Right kidney (tissue), 1 donor: Measurements from ENCODE around the gene C1orf174.

Source experiments
- DNase-seq: peaks from one replicate; pipeline ENCODE4 v3.0.0-alpha.2; 2016

The C1orf174 gene

GRCh38 chr1:3895279-3895950 lies 4.7 kb downstream of the C1orf174 start:
- no peak for DNase-seq

- no peak for DNase-seq
Measured at GRCh38 chr1:3894626-3895278, 5.3 kb downstream of the C1orf174 start.

- no peak for DNase-seq
Measured at GRCh38 chr1:3893190-3893589, 6.9 kb downstream of the C1orf174 start.

- DNase-seq: no peak
Measured at GRCh38 chr1:3892748-3893147, 7.3 kb downstream of the C1orf174 start.

GRCh38 chr1:3891329-3891865 lies 8.7 kb downstream of the C1orf174 start:
- no peak for DNase-seq

GRCh38 chr1:3890389-3891328 lies 9.4 kb downstream of the C1orf174 start:
- DNase-seq: no peak

- DNase-seq: no peak
Measured at GRCh38 chr1:3889936-3890335, 10.1 kb downstream of the C1orf174 start.

- DNase-seq: no peak
Measured at GRCh38 chr1:3888301-3888700, 11.8 kb downstream of the C1orf174 start.

GRCh38 chr1:3886691-3887090 lies 13.4 kb downstream of the C1orf174 start:
- no peak for DNase-seq

GRCh38 chr1:3886106-3886670 lies 13.9 kb downstream of the C1orf174 start:
- no peak for DNase-seq

GRCh38 chr1:3885611-3886010 lies 14.5 kb downstream of the C1orf174 start:
- DNase-seq: no peak

- no peak for DNase-seq
Measured at GRCh38 chr1:3884966-3885365, 15.1 kb downstream of the C1orf174 start.

- DNase-seq: no peak
Measured at GRCh38 chr1:3883194-3883925, 16.7 kb downstream of the C1orf174 start.

- DNase-seq: no peak
Measured at GRCh38 chr1:3881193-3881480, 18.9 kb downstream of the C1orf174 start.

GRCh38 chr1:3880429-3881192 lies 19.5 kb downstream of the C1orf174 start:
- DNase-seq: no peak

- DNase-seq: no peak
Measured at GRCh38 chr1:3879787-3880428, 20.2 kb downstream of the C1orf174 start.

- no peak for DNase-seq
Measured at GRCh38 chr1:3879099-3879498, 21.0 kb downstream of the C1orf174 start.

GRCh38 chr1:3876716-3877115 lies 23.4 kb downstream of the C1orf174 start:
- DNase-seq: no peak

- no peak for DNase-seq
Measured at GRCh38 chr1:3874736-3875135, 25.3 kb downstream of the C1orf174 start.

GRCh38 chr1:3872546-3872945 lies 27.5 kb downstream of the C1orf174 start:
- no peak for DNase-seq

GRCh38 chr1:3871451-3871805 lies 28.6 kb downstream of the C1orf174 start:
- DNase-seq: no peak
